Osteoblast (primary cell): ENCODE results near the gene AHR. TPM values are rescaled to one million over a fixed set of nuclear protein-coding genes. Genes with fewer than 3 reads are reported as not detected.

Experiments used
- DNase-seq: peaks from one replicate; pipeline ENCODE4 v3.0.0; 2011; ENCODE audit warnings: low spot score, mixed read lengths; ENCODE audit not compliant: insufficient read length; ENCODE audit errors: missing footprints
- H2AFZ ChIP-seq: 2 replicates; pipeline ENCODE4 v1.6.0; 2011; ENCODE audit warnings: mild to moderate bottlenecking, low read length
- H3K27ac ChIP-seq: 2 replicates; pipeline ENCODE4 v1.5.1; 2011; ENCODE audit warnings: mild to moderate bottlenecking, low read depth, low read length, moderate library complexity
- H3K27me3 ChIP-seq: 2 replicates; pipeline ENCODE4 v1.6.0; 2012; ENCODE audit warnings: mild to moderate bottlenecking, control low read depth, inconsistent platforms, low read length, moderate library complexity; ENCODE audit not compliant: insufficient read depth
- H3K36me3 ChIP-seq: 2 replicates; pipeline ENCODE4 v1.5.1; 2011; ENCODE audit warnings: mild to moderate bottlenecking, low read length, control low read depth, moderate library complexity; ENCODE audit not compliant: insufficient read depth
- H3K4me1 ChIP-seq: 2 replicates; pipeline ENCODE4 v1.5.1; 2011; ENCODE audit warnings: mild to moderate bottlenecking, low read length, control low read depth, moderate library complexity; ENCODE audit not compliant: insufficient read depth
- H3K4me2 ChIP-seq: 2 replicates; pipeline ENCODE4 v1.6.0; 2011; ENCODE audit warnings: mild to moderate bottlenecking, low read length; ENCODE audit not compliant: insufficient read depth
- H3K4me3 ChIP-seq: fragments of 200-600 bp; sonication (generic); 3 replicates; pipeline ENCODE4 v1.5.1; 2012; ENCODE audit warnings: mild to moderate bottlenecking, low read length, inconsistent platforms; ENCODE audit not compliant: insufficient read depth
- H3K79me2 ChIP-seq: 2 replicates; pipeline ENCODE4 v1.6.0; 2012; ENCODE audit warnings: mild to moderate bottlenecking, low read length, control low read depth, inconsistent platforms; ENCODE audit not compliant: insufficient read depth
- H3K9me3 ChIP-seq: 2 replicates; pipeline ENCODE4 v1.5.1; 2011; ENCODE audit warnings: low read depth, low read length, control low read depth
- H4K20me1 ChIP-seq: 2 replicates; pipeline ENCODE4 v1.6.0; 2012; ENCODE audit warnings: mild to moderate bottlenecking, low read length, control low read depth; ENCODE audit not compliant: insufficient read depth
- total RNA-seq: library from RNA; depleted of rRNA; stranded (reverse); fragments of >200 nt; gene quantifications from 2 replicates; pipeline ENCODE4 v1.2.3, GENCODE V29; 2012
- TF ChIP-seq, protein P1 (sequence below): IDR thresholded peaks from 2 replicates; pipeline ENCODE4 v1.5.1; 2011; ENCODE audit warnings: mild to moderate bottlenecking, low read depth, low read length, moderate library complexity; ENCODE audit errors: extremely low read depth

The AHR gene
- total RNA-seq, 1 donor = 313 TPM

GRCh38 chr7:17275749-17276671, 22.4 kb upstream of the AHR start:
- Histone ChIP-seq H3K36me3 (no peaks in the 10 kb centered on the region), H3K4me1 (peaks cover 31% of the 10 kb centered on the region), H2AFZ (no peak overlapping the region), H3K4me3 (peak overlapping the region; percentile 23), H3K27me3 (no peaks in the 10 kb centered on the region), H3K27ac (peak overlapping the region; percentile 77), H3K4me2 (peak overlapping the region; percentile 70), H3K9me3 (peaks cover 2% of the 10 kb centered on the region), H4K20me1 (no peaks in the 10 kb centered on the region), H3K79me2 (no peaks in the 10 kb centered on the region)
- peak; percentile 80 for DNase-seq
- TF ChIP-seq, protein P1, sequence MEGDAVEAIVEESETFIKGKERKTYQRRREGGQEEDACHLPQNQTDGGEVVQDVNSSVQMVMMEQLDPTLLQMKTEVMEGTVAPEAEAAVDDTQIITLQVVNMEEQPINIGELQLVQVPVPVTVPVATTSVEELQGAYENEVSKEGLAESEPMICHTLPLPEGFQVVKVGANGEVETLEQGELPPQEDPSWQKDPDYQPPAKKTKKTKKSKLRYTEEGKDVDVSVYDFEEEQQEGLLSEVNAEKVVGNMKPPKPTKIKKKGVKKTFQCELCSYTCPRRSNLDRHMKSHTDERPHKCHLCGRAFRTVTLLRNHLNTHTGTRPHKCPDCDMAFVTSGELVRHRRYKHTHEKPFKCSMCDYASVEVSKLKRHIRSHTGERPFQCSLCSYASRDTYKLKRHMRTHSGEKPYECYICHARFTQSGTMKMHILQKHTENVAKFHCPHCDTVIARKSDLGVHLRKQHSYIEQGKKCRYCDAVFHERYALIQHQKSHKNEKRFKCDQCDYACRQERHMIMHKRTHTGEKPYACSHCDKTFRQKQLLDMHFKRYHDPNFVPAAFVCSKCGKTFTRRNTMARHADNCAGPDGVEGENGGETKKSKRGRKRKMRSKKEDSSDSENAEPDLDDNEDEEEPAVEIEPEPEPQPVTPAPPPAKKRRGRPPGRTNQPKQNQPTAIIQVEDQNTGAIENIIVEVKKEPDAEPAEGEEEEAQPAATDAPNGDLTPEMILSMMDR = no peak

- no peaks in the 10 kb centered on the region for H3K27me3 ChIP-seq
- H4K20me1 ChIP-seq = no peaks in the 10 kb centered on the region
- no peaks in the 10 kb centered on the region for H3K79me2 ChIP-seq
- no peak overlapping the region for H3K4me3 ChIP-seq
- no peak for DNase-seq
- H3K4me1 ChIP-seq = peaks cover 31% of the 10 kb centered on the region
- H3K4me2 ChIP-seq = no peak overlapping the region
- H3K36me3 ChIP-seq = no peaks in the 10 kb centered on the region
- no peaks in the 10 kb centered on the region for H3K9me3 ChIP-seq
- TF ChIP-seq, protein P1 = no peak
- H3K27ac ChIP-seq = no peak overlapping the region
- no peak overlapping the region for H2AFZ ChIP-seq
Measured at GRCh38 chr7:17279061-17279460, 19.4 kb upstream of the AHR start.

DNA sequence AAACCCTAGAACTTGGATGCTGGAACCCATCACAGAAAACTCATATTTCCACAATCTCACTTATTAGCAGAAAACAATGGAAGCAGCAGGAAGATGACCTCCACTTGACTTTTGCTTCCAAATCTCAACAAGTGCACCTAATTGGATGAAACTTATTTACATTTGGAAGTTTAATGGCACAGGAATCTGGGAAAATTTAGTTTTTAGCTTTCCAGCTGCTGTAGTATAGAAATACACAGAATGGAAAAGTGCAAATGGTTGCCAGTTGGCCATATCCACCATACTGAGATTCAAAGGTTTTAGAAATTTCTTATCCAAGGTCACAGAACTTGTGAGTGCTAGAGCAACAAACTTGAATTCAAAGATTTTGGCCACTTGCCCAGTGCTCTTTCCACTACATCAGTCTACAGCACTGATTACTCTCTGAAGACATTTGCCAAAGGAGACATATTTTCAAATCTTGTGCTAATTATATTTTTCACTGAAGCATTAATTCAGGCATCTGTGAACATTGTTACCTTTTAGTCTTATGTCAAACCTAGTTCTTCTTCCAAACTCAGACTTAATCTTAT, 9.3 kb upstream of the AHR start:
- no peaks in the 10 kb centered on the region for H3K27me3 ChIP-seq
- no peaks in the 10 kb centered on the region for H4K20me1 ChIP-seq
- H3K79me2 ChIP-seq = no peaks in the 10 kb centered on the region
- H3K4me3 ChIP-seq = no peak overlapping the region
- DNase-seq = no peak
- no peak overlapping the region for H3K27ac ChIP-seq
- H3K4me2 ChIP-seq = no peak overlapping the region
- no peak overlapping the region for H2AFZ ChIP-seq
- TF ChIP-seq, protein P1 = no peak
- H3K4me1 ChIP-seq = no peaks in the 10 kb centered on the region
- H3K36me3 ChIP-seq = no peaks in the 10 kb centered on the region
- no peaks in the 10 kb centered on the region for H3K9me3 ChIP-seq

DNA sequence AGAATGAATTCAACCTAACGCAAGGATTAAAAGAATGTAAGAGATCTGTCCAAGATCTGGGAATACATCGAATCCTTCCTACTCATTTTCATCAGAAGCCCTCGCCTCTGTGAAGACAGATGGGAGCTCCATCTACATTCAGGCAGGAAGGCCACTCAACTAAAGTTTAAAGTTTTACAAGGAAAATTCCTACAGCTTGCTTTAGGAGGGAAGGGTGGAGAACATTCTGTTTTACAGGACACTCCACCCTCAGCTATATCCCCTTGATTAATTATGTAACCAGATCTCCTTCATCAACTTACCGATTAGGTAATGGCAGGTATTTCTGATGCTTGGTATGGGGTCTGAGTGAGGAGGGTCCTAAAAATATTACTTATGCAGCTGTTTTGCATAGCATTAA, 5.6 kb upstream of the AHR start:
- no peaks in the 10 kb centered on the region for H3K4me1 ChIP-seq
- H3K27me3 ChIP-seq = no peaks in the 10 kb centered on the region
- no peak overlapping the region for H3K4me2 ChIP-seq
- DNase-seq = no peak
- no peak overlapping the region for H3K27ac ChIP-seq
- no peaks in the 10 kb centered on the region for H3K79me2 ChIP-seq
- H2AFZ ChIP-seq = no peak overlapping the region
- TF ChIP-seq, protein P1 = no peak
- no peak overlapping the region for H3K4me3 ChIP-seq
- H3K36me3 ChIP-seq = no peaks in the 10 kb centered on the region
- no peaks in the 10 kb centered on the region for H3K9me3 ChIP-seq
- no peaks in the 10 kb centered on the region for H4K20me1 ChIP-seq
